ENCODE data around the gene FFAR3.

DNA sequence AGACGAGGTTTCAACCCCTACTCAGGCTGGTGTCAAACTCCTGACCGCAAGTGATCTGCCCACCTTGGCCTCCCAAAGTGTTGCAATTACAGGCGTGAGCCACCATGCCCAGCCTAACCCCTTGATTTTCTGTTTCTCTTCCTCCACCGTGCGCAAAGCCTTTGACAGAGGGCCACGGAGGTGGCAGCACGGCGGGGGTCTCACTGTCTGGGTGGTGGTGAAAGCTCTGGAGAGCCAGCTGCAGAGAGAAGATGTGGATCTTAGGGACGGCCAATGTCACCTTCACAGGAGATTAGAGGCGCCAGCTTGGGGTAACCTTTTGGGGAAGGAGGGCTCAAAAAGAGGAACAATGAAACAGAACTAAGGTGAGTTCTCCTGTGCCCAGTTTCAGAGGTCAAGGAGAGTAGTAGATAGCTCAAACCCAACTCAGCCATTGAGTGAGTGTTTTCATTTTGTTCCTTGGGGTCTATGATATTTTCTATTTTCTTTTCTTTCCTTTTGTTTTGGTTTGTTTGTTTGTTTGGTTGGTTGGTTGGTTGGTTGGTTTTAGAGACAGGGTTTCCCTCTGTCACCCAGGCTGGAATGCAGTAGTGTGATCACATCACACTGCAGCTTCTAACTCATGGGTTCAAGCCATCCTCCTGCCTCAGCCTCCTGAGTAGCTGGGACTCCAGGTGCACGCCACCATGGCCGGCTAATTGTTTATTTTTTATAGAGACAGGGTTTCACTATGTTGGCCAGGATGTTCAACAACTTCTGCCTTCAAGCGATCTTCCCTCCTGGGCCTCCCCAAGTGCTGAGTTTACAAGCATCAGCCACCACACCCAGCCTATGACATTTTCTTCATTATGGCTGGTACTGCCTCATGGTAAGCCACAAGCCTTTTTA, 50.3 kb downstream of the FFAR3 start:
- no peak for TF ChIP-seq EZH2 (IDR thresholded peaks at IDR 0.05; ENCODE audit: low read length, unreplicated experiment)
- TF ChIP-seq, protein P1, sequence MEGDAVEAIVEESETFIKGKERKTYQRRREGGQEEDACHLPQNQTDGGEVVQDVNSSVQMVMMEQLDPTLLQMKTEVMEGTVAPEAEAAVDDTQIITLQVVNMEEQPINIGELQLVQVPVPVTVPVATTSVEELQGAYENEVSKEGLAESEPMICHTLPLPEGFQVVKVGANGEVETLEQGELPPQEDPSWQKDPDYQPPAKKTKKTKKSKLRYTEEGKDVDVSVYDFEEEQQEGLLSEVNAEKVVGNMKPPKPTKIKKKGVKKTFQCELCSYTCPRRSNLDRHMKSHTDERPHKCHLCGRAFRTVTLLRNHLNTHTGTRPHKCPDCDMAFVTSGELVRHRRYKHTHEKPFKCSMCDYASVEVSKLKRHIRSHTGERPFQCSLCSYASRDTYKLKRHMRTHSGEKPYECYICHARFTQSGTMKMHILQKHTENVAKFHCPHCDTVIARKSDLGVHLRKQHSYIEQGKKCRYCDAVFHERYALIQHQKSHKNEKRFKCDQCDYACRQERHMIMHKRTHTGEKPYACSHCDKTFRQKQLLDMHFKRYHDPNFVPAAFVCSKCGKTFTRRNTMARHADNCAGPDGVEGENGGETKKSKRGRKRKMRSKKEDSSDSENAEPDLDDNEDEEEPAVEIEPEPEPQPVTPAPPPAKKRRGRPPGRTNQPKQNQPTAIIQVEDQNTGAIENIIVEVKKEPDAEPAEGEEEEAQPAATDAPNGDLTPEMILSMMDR (conservative IDR thresholded peaks at IDR 0.05; ENCODE audit: low read depth, low read length), result no peak
